ENCODE data around the gene SAMM50. TPM values are rescaled to one million over a fixed set of nuclear protein-coding genes. Genes with fewer than 3 reads are reported as not detected.

The SAMM50 gene
- total and polyA plus RNA-seq, 2 experiments from 2014 or later, result 37.6 to 53.5 TPM

- Histone ChIP-seq H4K20me1 (ENCODE audit: insufficient read depth, poor library complexity, severe bottlenecking) (no peaks in the 10 kb centered on the region), H3K27me3 (no peaks in the 10 kb centered on the region), H3K4me3 (no peak overlapping the region), H2AFZ (no peak overlapping the region), H3K4me2 (no peak overlapping the region), H3K9me3 (ENCODE audit: low read depth) (no peaks in the 10 kb centered on the region), H3K27ac (no peak overlapping the region), H3K36me3 (replicated peaks; ENCODE audit: insufficient read depth, low read depth) (no peaks in the 10 kb centered on the region), H3K4me1 (ENCODE audit: insufficient read depth) (no peaks in the 10 kb centered on the region), H3K9me2 (replicated peaks; ENCODE audit: insufficient read depth) (no peaks in the 10 kb centered on the region), H3K79me2 (no peaks in the 10 kb centered on the region)
- WGBS (ENCODE audit: low lambda C conversion rate, missing lambda C conversion rate), result 89% methylated on average over 8 of the region's 8 CpGs
- TF ChIP-seq EZH2 (IDR thresholded peaks at IDR 0.05; ENCODE audit: borderline replicate concordance) (no peak), EZH2phosphoT487 (IDR thresholded peaks at IDR 0.05; ENCODE audit: low read depth, severe bottlenecking, unreplicated experiment) (no peak)
- TF ChIP-seq, protein P1, sequence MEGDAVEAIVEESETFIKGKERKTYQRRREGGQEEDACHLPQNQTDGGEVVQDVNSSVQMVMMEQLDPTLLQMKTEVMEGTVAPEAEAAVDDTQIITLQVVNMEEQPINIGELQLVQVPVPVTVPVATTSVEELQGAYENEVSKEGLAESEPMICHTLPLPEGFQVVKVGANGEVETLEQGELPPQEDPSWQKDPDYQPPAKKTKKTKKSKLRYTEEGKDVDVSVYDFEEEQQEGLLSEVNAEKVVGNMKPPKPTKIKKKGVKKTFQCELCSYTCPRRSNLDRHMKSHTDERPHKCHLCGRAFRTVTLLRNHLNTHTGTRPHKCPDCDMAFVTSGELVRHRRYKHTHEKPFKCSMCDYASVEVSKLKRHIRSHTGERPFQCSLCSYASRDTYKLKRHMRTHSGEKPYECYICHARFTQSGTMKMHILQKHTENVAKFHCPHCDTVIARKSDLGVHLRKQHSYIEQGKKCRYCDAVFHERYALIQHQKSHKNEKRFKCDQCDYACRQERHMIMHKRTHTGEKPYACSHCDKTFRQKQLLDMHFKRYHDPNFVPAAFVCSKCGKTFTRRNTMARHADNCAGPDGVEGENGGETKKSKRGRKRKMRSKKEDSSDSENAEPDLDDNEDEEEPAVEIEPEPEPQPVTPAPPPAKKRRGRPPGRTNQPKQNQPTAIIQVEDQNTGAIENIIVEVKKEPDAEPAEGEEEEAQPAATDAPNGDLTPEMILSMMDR (IDR thresholded peaks at IDR 0.05; ENCODE audit: poor library complexity), result no peak
- no peak for DNase-seq (ENCODE audit: low spot score)
These were observed 33.0 kb downstream of the SAMM50 start for GRCh38 chr22:43988116-43988820.

DNA sequence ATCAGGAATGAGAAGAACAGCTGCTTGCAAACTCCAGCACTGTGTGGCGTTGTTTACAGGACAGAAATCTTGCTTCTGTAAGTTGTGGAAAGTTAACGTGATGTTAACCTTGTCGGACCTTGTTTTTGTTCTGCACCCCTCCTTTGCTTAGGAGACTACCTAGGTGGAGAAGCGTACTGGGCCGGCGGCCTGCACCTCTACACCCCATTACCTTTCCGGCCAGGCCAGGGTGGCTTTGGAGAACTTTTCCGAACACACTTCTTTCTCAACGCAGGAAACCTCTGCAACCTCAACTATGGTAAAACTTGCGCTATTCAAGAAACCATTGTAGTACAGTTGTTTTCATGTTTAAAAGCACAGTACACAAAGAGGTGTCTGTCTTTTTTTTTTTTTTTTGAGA is 33.7 kb downstream of the SAMM50 start:
- Histone ChIP-seq H3K36me3 (replicated peaks; ENCODE audit: insufficient read depth, low read depth) (no peaks in the 10 kb centered on the region), H3K27ac (no peak overlapping the region), H3K4me1 (ENCODE audit: insufficient read depth) (no peaks in the 10 kb centered on the region), H3K79me2 (peaks cover 2% of the 10 kb centered on the region), H2AFZ (no peak overlapping the region), H3K9me3 (ENCODE audit: low read depth) (no peaks in the 10 kb centered on the region), H4K20me1 (ENCODE audit: insufficient read depth, poor library complexity, severe bottlenecking) (peaks cover 2% of the 10 kb centered on the region), H3K27me3 (no peaks in the 10 kb centered on the region), H3K9me2 (replicated peaks; ENCODE audit: insufficient read depth) (no peaks in the 10 kb centered on the region), H3K4me2 (no peak overlapping the region), H3K4me3 (no peak overlapping the region)
- 94% methylated on average over 10 of the region's 10 CpGs for WGBS (ENCODE audit: low lambda C conversion rate, missing lambda C conversion rate)
- TF ChIP-seq EZH2phosphoT487 (IDR thresholded peaks at IDR 0.05; ENCODE audit: low read depth, severe bottlenecking, unreplicated experiment), result no peak
- TF ChIP-seq EZH2 (IDR thresholded peaks at IDR 0.05; ENCODE audit: borderline replicate concordance), result no peak
- TF ChIP-seq, protein P1 (IDR thresholded peaks at IDR 0.05; ENCODE audit: poor library complexity), result no peak
- DNase-seq (ENCODE audit: low spot score), result no peak

- WGBS (ENCODE audit: low lambda C conversion rate, missing lambda C conversion rate), result 97% methylated on average over 13 of the region's 13 CpGs
- DNase-seq (ENCODE audit: low spot score), result no peak
- H4K20me1 ChIP-seq (ENCODE audit: insufficient read depth, poor library complexity, severe bottlenecking), result peaks cover 2% of the 10 kb centered on the region
- no peak overlapping the region for H3K4me2 ChIP-seq
- H3K9me2 ChIP-seq (replicated peaks; ENCODE audit: insufficient read depth), result no peaks in the 10 kb centered on the region
- TF ChIP-seq EZH2phosphoT487 (IDR thresholded peaks at IDR 0.05; ENCODE audit: low read depth, severe bottlenecking, unreplicated experiment), result no peak
- no peak for TF ChIP-seq EZH2 (IDR thresholded peaks at IDR 0.05; ENCODE audit: borderline replicate concordance)
- TF ChIP-seq, protein P1 (IDR thresholded peaks at IDR 0.05; ENCODE audit: poor library complexity), result no peak
- no peak overlapping the region for H2AFZ ChIP-seq
- H3K27ac ChIP-seq, result no peak overlapping the region
- no peaks in the 10 kb centered on the region for H3K9me3 ChIP-seq (ENCODE audit: low read depth)
- H3K27me3 ChIP-seq, result no peaks in the 10 kb centered on the region
- peaks cover 2% of the 10 kb centered on the region for H3K79me2 ChIP-seq
- H3K4me1 ChIP-seq (ENCODE audit: insufficient read depth), result no peaks in the 10 kb centered on the region
- no peaks in the 10 kb centered on the region for H3K36me3 ChIP-seq (replicated peaks; ENCODE audit: insufficient read depth, low read depth)
- no peak overlapping the region for H3K4me3 ChIP-seq
These were observed 34.8 kb downstream of the SAMM50 start for GRCh38 chr22:43990044-43990443.

Measured in hepatocyte (in vitro differentiated cells).